Epithelial cell of proximal tubule (primary cell): ENCODE measurements around the gene NKTR. TPM values are rescaled to one million over a fixed set of nuclear protein-coding genes. Genes with fewer than 3 reads are reported as not detected.
"Not testable (repeated sequence)": the region's sequence is repeated elsewhere in the genome, so short reads cannot be mapped to it uniquely, and the experiment has no call there.

ENCODE experiments used
- DNase-seq: peaks from one replicate; pipeline ENCODE4 v3.0.0-alpha.2; 2011; ENCODE audit warnings: low read depth
- H3K4me3 ChIP-seq: 2 replicates; pipeline ENCODE4 v1.5.1; 2011; ENCODE audit warnings: low read depth, mild to moderate bottlenecking, low read length
- total RNA-seq: library from RNA; depleted of rRNA; stranded (reverse); fragments of >200 nt; gene quantifications from 2 replicates; pipeline ENCODE4 v1.2.3, GENCODE V29; 2015
- TF ChIP-seq, protein P1 (sequence below): conservative IDR thresholded peaks from 2 replicates; pipeline ENCODE4 v1.5.1; 2012; ENCODE audit warnings: low read depth, mild to moderate bottlenecking, low read length

The NKTR gene
- total RNA-seq, 1 donor from 2014 or later = 24.3 TPM

DNA sequence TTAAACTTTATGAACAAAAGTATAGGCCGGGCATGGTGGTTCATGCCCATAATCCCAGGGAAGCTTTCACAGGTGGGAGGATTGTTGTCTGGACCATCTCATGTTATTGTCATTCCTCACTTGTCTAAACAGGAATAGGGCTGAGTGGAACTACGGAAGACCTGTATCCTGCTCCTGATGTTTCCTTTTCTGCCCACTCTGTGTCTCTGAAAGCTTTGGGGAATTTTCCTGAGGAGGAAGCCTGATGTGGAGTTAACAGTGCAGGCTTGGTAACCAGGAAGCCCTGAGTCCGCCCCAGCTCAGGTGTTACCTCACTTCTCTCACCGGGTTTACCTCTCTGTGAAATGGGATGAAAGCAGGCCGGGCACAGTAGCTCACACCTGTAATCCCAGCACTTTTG lies 11.9 kb upstream of the NKTR start:
- H3K4me3 ChIP-seq = no peak overlapping the region
- TF ChIP-seq, protein P1, sequence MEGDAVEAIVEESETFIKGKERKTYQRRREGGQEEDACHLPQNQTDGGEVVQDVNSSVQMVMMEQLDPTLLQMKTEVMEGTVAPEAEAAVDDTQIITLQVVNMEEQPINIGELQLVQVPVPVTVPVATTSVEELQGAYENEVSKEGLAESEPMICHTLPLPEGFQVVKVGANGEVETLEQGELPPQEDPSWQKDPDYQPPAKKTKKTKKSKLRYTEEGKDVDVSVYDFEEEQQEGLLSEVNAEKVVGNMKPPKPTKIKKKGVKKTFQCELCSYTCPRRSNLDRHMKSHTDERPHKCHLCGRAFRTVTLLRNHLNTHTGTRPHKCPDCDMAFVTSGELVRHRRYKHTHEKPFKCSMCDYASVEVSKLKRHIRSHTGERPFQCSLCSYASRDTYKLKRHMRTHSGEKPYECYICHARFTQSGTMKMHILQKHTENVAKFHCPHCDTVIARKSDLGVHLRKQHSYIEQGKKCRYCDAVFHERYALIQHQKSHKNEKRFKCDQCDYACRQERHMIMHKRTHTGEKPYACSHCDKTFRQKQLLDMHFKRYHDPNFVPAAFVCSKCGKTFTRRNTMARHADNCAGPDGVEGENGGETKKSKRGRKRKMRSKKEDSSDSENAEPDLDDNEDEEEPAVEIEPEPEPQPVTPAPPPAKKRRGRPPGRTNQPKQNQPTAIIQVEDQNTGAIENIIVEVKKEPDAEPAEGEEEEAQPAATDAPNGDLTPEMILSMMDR = no peak
- DNase-seq = no peak

DNA sequence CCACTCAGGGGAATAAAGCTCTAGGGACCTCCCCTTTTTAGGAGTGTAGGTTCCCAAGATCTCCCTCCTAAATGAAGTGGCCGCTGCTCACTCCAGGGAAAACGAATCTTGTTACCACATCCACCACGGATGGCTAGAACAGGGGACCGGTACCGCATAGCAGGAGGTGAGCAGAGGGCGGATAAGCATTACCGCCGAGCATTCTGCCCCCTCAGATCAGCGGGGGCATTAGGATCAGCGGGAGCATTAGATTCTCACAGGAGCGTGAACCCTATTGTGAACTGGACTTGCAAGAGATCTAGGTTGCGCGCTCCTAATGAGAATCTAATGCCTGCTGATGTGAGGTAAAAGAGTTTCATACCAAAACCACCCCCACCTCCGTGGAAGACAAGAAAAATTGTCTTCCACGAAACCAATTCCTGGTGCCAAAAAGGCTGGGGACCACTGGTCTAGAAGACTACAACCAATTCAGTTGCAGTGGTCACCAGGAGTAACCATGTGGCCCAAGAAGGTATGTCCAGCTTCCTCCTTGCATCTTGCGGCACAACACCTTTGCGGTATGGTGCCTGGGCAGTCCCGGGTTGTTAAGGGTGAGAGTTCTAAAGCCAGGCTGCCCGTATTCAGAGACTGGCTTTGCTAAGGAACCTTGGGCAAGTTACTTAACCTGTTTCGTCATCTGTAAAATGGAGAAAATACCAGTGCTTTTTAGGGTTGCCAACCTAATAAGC lies 10.9 kb upstream of the NKTR start:
- TF ChIP-seq, protein P1 = no peak
- H3K4me3 ChIP-seq = peak overlapping the region; percentile 77

DNA sequence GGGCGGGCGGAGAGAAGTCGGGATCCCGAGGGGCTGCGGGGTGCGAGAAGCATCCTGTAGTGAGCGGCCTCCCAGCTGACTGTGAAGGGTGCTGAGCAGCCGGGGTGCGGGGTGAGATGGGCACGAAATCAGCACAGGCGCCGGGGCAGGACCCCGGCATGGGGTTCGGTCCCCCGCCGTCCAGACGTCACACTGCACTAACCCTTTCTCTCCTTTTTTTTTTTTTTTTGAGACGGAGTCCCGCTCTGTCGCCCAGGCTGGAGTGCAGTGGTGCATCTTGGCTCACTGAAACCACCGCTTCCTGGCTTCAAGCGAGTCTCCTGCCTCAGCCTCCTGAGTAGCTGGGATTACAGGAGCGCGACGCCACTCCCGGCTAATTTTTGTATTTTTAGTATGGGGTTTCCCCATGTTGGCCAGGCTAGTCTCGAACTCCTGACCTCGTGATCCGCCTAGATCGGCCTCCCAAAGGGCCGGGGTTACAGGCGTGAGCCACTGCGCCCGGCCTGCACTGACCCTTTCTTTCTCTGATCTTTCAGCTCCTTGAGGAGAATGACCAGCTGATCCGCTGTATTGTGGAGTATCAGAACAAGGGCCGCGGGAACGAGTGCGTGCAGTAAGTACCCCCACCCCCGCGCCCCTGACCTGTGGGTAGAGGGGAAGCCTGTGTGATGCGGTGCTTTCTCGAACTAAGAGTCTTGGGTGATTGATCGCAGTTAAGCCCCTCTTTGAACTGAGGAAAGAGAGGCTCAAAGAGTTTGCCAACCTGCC lies 9.3 kb upstream of the NKTR start:
- TF ChIP-seq, protein P1 = no peak
- DNase-seq = no peak

More for the DNA sequence above, 10.9 kb upstream of the NKTR start:
- DNase-seq = no peak

DNA sequence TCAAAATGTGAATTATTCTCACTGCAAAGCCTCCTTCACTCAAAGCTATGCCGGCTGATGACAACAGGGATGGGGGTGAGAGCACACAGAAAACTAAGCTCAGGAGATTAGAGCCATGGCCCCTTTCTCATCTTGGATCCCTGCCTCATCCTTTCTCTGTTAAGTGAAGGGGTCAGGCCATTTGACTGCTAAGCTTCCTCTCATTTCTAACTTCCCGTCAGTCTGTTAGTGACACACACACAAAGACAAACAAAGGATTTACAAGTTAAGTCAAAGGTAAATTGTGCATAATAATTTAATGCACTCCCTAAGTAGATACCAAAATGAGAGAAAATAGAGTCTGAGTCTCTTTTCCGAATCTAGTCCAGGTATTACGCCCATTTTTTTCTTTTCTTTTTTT lies 8.7 kb upstream of the NKTR start:
- DNase-seq = no peak
- TF ChIP-seq, protein P1 = no peak

More for the DNA sequence above, 9.3 kb upstream of the NKTR start:
- peak overlapping the region; percentile 77 for H3K4me3 ChIP-seq

DNA sequence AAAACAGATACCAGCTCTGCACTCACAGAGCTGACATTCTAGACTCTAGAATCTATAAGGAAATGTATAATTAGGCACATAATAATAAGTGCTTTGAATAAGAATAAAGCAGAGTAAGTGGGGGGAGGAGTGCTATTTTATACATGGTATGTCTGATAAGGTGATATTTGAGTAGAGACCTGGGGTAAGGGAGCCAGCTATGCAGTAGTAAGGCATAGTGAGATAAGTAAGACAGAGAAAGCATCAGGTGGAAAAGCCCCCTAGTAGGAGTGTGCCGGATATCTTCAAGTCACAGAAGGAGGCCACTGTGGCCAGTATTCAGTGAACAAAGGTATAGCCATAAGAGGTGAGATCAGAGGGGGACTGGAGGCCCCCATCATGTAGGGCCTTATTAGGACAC lies 6.9 kb upstream of the NKTR start:
- TF ChIP-seq, protein P1 = no peak
- DNase-seq = no peak
- no peak overlapping the region for H3K4me3 ChIP-seq

More for the DNA sequence above, 8.7 kb upstream of the NKTR start:
- peak overlapping the region; percentile 77 for H3K4me3 ChIP-seq

DNA sequence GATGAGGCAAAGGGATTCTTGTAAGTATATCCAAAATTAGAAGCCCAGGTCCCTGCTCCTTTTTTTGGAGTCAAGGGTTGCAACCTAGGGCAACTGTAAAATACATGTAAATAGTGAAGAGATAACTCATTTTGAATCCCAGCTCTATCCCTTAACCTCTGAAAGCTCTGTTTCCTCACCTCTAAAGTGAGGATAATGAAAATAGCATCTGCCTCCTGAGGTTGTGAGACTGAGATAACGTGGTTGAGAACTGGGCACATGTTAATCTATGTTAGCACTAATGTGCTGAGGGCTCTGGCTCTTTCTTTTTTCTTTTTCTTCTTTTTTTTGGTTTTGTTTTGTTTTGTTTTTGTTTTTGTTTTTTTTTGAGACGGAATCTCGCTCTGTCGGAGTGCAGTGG lies 4.8 kb upstream of the NKTR start:
- DNase-seq = no peak
- H3K4me3 ChIP-seq = no peak overlapping the region
- TF ChIP-seq, protein P1 = no peak

DNA sequence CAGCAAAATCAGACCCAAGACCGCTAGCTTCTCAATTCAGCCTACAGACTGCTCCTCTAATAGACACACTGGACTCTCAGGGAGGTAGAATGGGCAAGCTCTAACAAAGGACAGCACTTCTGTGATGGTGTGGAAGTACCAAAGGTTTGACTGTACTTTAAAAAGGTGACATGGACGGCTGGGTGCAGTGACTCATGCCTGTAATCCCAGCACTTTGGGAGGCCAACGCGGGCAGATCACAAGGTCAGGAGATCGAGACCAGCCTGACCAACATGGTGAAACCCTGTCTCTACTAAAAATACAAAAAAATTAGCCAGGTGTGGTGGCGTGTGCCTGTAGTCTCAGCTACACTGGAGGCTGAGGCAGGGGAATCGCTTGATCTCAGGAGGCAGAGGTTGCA lies 3.4 kb upstream of the NKTR start:
- not testable (repeated sequence) for DNase-seq

More for the DNA sequence above, 3.4 kb upstream of the NKTR start:
- not testable (repeated sequence) for H3K4me3 ChIP-seq
